NCI-H1048 (cell line): ENCODE results near the gene PEX5L.
A peak's percentile ranks its signal among the peaks of the same experiment; 100 is the strongest.

Experiments used
- DNase-seq: peaks from one replicate; lab custom pipeline; 2025; lab: John Stamatoyannopoulos, UW

The PEX5L gene

GRCh38 chr3:179955286-179955685 lies 81.5 kb downstream of the PEX5L start:
- DNase-seq: no peak

GRCh38 chr3:179953993-179954870 lies 82.5 kb downstream of the PEX5L start:
- DNase-seq: no peak

- no peak for DNase-seq
Observed at GRCh38 chr3:179950840-179951239, 85.9 kb downstream of the PEX5L start.

- DNase-seq: no peak
Observed at GRCh38 chr3:179949869-179950268, 86.9 kb downstream of the PEX5L start.

GRCh38 chr3:179949412-179949811 lies 87.3 kb downstream of the PEX5L start:
- DNase-seq: no peak

- DNase-seq: no peak
Observed at GRCh38 chr3:179948740-179949139, 88.0 kb downstream of the PEX5L start.

GRCh38 chr3:179945569-179945968 lies 91.2 kb downstream of the PEX5L start:
- DNase-seq: no peak

- DNase-seq: no peak
Observed at GRCh38 chr3:179943117-179943880, 93.4 kb downstream of the PEX5L start.

- DNase-seq: no peak
Observed at GRCh38 chr3:179942553-179943075, 94.1 kb downstream of the PEX5L start.

GRCh38 chr3:179935710-179936109 lies 101.0 kb downstream of the PEX5L start:
- no peak for DNase-seq

GRCh38 chr3:179933914-179934313 lies 102.8 kb downstream of the PEX5L start:
- DNase-seq: no peak

- no peak for DNase-seq
Observed at GRCh38 chr3:179933080-179933479, 103.7 kb downstream of the PEX5L start.

GRCh38 chr3:179932674-179933073 lies 104.1 kb downstream of the PEX5L start:
- DNase-seq: no peak

- peak; percentile 36 for DNase-seq
Observed at GRCh38 chr3:179929091-179929529, 107.6 kb downstream of the PEX5L start.

- DNase-seq: no peak
Observed at GRCh38 chr3:179927191-179927590, 109.5 kb downstream of the PEX5L start.

- DNase-seq: no peak
Observed at GRCh38 chr3:179921951-179922350, 114.8 kb downstream of the PEX5L start.

GRCh38 chr3:179921500-179921899 lies 115.2 kb downstream of the PEX5L start:
- DNase-seq: no peak

- DNase-seq: no peak
Observed at GRCh38 chr3:179907784-179908482, 128.8 kb downstream of the PEX5L start.

GRCh38 chr3:179902061-179902460 lies 134.7 kb downstream of the PEX5L start:
- no peak for DNase-seq

- peak; percentile 37 for DNase-seq
Observed at GRCh38 chr3:179898024-179898423, 138.7 kb downstream of the PEX5L start.

GRCh38 chr3:179897231-179897630 lies 139.5 kb downstream of the PEX5L start:
- DNase-seq: no peak

GRCh38 chr3:179896507-179896906 lies 140.2 kb downstream of the PEX5L start:
- no peak for DNase-seq
